IMR-90 (cell line): ENCODE measurements around the gene RPAIN. TPM values are rescaled to one million over a fixed set of nuclear protein-coding genes. Genes with fewer than 3 reads are reported as not detected.

Source experiments
- ATAC-seq: fragments of 200-7000 bp; cut with Tn5 transposase; 2 replicates; pipeline ENCODE4 v1.9.1; 2020; ENCODE audit warnings: low read depth, mild to moderate bottlenecking, moderate library complexity
- BruUV-seq: library from RNA; stranded (reverse); fragments of 400-500 nt; replicated peaks from 2 replicates; lab custom pipeline; 2021; lab: Mats Ljungman, UMichigan
- CTCF ChIA-PET: fragments of 300-600 bp; formaldehyde crosslinking; extraction: SDS; loops from one replicate; lab custom pipeline; 2021; ENCODE audit warnings: antibody characterized with exemption; lab: Yijun Ruan, JAX
- POLR2A ChIA-PET: fragments of 300-600 bp; sonication (Branson Sonifier 250); formaldehyde crosslinking; loops from one replicate; lab custom pipeline; 2022; ENCODE audit warnings: antibody characterized with exemption; ENCODE audit not compliant: unreplicated experiment; lab: Charles Lee
- DNase-seq: peaks from one replicate; pipeline ENCODE4 v3.0.0; 2013
- H2AFZ ChIP-seq: replicated peaks from 2 replicates; pipeline ENCODE3; 2013; ENCODE audit warnings: low read length, mild to moderate bottlenecking; ENCODE audit not compliant: poor library complexity
- H2AK5ac ChIP-seq: 2 replicates; pipeline ENCODE4 v1.6.1; 2013; ENCODE audit warnings: low read depth, low read length, inconsistent platforms
- H2AK9ac ChIP-seq: replicated peaks from 2 replicates; pipeline ENCODE3; 2013; ENCODE audit warnings: mild to moderate bottlenecking, low read depth, low read length, moderate library complexity; ENCODE audit not compliant: poor library complexity
- H2BK120ac ChIP-seq: 2 replicates; pipeline ENCODE4 v1.6.1; 2013; ENCODE audit warnings: low read depth, low read length, inconsistent platforms
- H2BK15ac ChIP-seq: 3 replicates; pipeline ENCODE4 v1.6.1; 2013; ENCODE audit warnings: low read depth, low read length, inconsistent platforms
- H2BK20ac ChIP-seq: 2 replicates; pipeline ENCODE4 v1.6.1; 2013; ENCODE audit warnings: low read depth, mild to moderate bottlenecking, inconsistent platforms, low read length, moderate library complexity
- H2BK5ac ChIP-seq: 2 replicates; pipeline ENCODE4 v1.6.1; 2013; ENCODE audit warnings: mild to moderate bottlenecking, low read depth, low read length, inconsistent platforms; ENCODE audit not compliant: poor library complexity, severe bottlenecking
- H3K14ac ChIP-seq: replicated peaks from 2 replicates; pipeline ENCODE4 v1.6.1; 2013; ENCODE audit warnings: low read depth, low read length, inconsistent platforms
- H3K18ac ChIP-seq: 2 replicates; pipeline ENCODE4 v1.6.1; 2013; ENCODE audit warnings: low read depth, low read length, control low read depth
- H3K23ac ChIP-seq: 2 replicates; pipeline ENCODE4 v1.6.1; 2013; ENCODE audit warnings: low read depth, low read length, inconsistent platforms
- H3K27ac ChIP-seq: 2 replicates; pipeline ENCODE4 v1.5.1; 2013; ENCODE audit warnings: mild to moderate bottlenecking, control low read depth, low read length; ENCODE audit not compliant: insufficient read depth
- H3K27me3 ChIP-seq: 2 replicates; pipeline ENCODE4 v1.6.1; 2013; ENCODE audit warnings: low read length; ENCODE audit not compliant: control insufficient read depth, insufficient read depth
- H3K36me3 ChIP-seq: 2 replicates; pipeline ENCODE4 v1.6.1; 2013; ENCODE audit warnings: low read length, mixed read lengths; ENCODE audit not compliant: control insufficient read depth, insufficient read depth
- H3K4ac ChIP-seq: 2 replicates; pipeline ENCODE4 v1.6.1; 2013; ENCODE audit warnings: low read depth, low read length, inconsistent platforms
- H3K4me1 ChIP-seq: 2 replicates; pipeline ENCODE4 v1.6.1; 2013; ENCODE audit warnings: low read length, mixed read lengths; ENCODE audit not compliant: control insufficient read depth, insufficient read depth
- H3K4me2 ChIP-seq: 2 replicates; pipeline ENCODE4 v1.6.1; 2013; ENCODE audit warnings: low read depth, mild to moderate bottlenecking, control low read depth, low read length, moderate library complexity
- H3K4me3 ChIP-seq: 2 replicates; pipeline ENCODE4 v1.5.1; 2013; ENCODE audit warnings: low read depth, mild to moderate bottlenecking, control low read depth, low read length, moderate library complexity; ENCODE audit not compliant: insufficient read depth
- H3K56ac ChIP-seq: 2 replicates; pipeline ENCODE4 v1.6.1; 2013; ENCODE audit warnings: low read length, inconsistent platforms; ENCODE audit not compliant: insufficient read depth; ENCODE audit errors: extremely low read depth
- H3K79me1 ChIP-seq, 2 experiments: 2 replicates each; pipeline ENCODE4 v1.6.1; 2013; ENCODE audit warnings: low read length in 2 of 2, inconsistent platforms in 1 of 2, low read depth in 1 of 2
- H3K9ac ChIP-seq: 2 replicates; pipeline ENCODE4 v1.6.1; 2013; ENCODE audit warnings: low read depth, low read length, control low read depth
- H3K9me1 ChIP-seq: 2 replicates; pipeline ENCODE4 v1.6.1; 2013; ENCODE audit warnings: low read length, inconsistent platforms; ENCODE audit not compliant: insufficient read depth
- H3K9me3 ChIP-seq: 2 replicates; pipeline ENCODE4 v1.6.1; 2013; ENCODE audit warnings: low read length; ENCODE audit not compliant: control insufficient read depth, insufficient read depth
- H4K20me1 ChIP-seq: 2 replicates; pipeline ENCODE4 v1.6.1; 2013; ENCODE audit warnings: low read length, inconsistent platforms; ENCODE audit not compliant: insufficient read depth
- H4K5ac ChIP-seq: 2 replicates; pipeline ENCODE4 v1.6.1; 2013; ENCODE audit warnings: mild to moderate bottlenecking, low read depth, low read length, control low read depth
- H4K8ac ChIP-seq, 2 experiments: 2 replicates each; pipeline ENCODE4 v1.6.1; 2013; ENCODE audit warnings: low read depth in 2 of 2, low read length in 2 of 2, control low read depth in 1 of 2, inconsistent platforms in 1 of 2
- H4K91ac ChIP-seq: 2 replicates; pipeline ENCODE4 v1.6.1; 2013; ENCODE audit warnings: low read depth, low read length, inconsistent platforms; ENCODE audit not compliant: insufficient read depth
- BHLHE40 ChIP-seq: fragments of 150-350 bp; IDR thresholded peaks from 2 replicates; pipeline ENCODE4 v1.6.1; 2016; ENCODE audit warnings: mild to moderate bottlenecking, low read depth, low read length
- CEBPB ChIP-seq: IDR thresholded peaks from 2 replicates; pipeline ENCODE4 v1.6.1; 2012; ENCODE audit warnings: low read depth, low read length, improper control_type of control experiment
- CHD1 ChIP-seq: IDR thresholded peaks from 2 replicates; pipeline ENCODE4 v1.6.1; 2012; ENCODE audit warnings: low read depth, low read length, improper control_type of control experiment
- CTCF ChIP-seq: conservative IDR thresholded peaks from 2 replicates; pipeline ENCODE4 v1.5.1; 2012; ENCODE audit warnings: mild to moderate bottlenecking, low read depth, low read length, improper control_type of control experiment
- ELK1 ChIP-seq: fragments of 150-350 bp; IDR thresholded peaks from 2 replicates; pipeline ENCODE4 v1.6.1; 2016; ENCODE audit warnings: low read depth, mild to moderate bottlenecking, low read length, moderate library complexity, borderline replicate concordance
- FOS ChIP-seq: fragments of 150-350 bp; IDR thresholded peaks from 2 replicates; pipeline ENCODE4 v1.6.1; 2016; ENCODE audit warnings: low read depth, low read length
- MAFK ChIP-seq: IDR thresholded peaks from 2 replicates; pipeline ENCODE4 v1.6.1; 2012; ENCODE audit warnings: low read depth, low read length, improper control_type of control experiment
- MAZ ChIP-seq: IDR thresholded peaks from 2 replicates; pipeline ENCODE4 v1.6.1; 2012; ENCODE audit warnings: low read depth, mild to moderate bottlenecking, low read length, improper control_type of control experiment, moderate library complexity, borderline replicate concordance
- MXI1 ChIP-seq: IDR thresholded peaks from 2 replicates; pipeline ENCODE4 v1.6.1; 2012; ENCODE audit warnings: low read depth, mild to moderate bottlenecking, low read length, moderate library complexity, borderline replicate concordance
- NFE2L2 ChIP-seq: fragments of 150-350 bp; IDR thresholded peaks from 2 replicates; pipeline ENCODE4 v1.6.1; 2016; ENCODE audit warnings: low read depth, mild to moderate bottlenecking, low read length
- POLR2A ChIP-seq: IDR thresholded peaks from 2 replicates; pipeline ENCODE4 v1.6.1; 2012; ENCODE audit warnings: mild to moderate bottlenecking, low read depth, low read length
- RAD21 ChIP-seq: IDR thresholded peaks from 2 replicates; pipeline ENCODE4 v1.6.1; 2012; ENCODE audit warnings: low read length, improper control_type of control experiment
- RCOR1 ChIP-seq: IDR thresholded peaks from 2 replicates; pipeline ENCODE4 v1.6.1; 2012; ENCODE audit warnings: mild to moderate bottlenecking, low read length, improper control_type of control experiment; ENCODE audit not compliant: insufficient replicate concordance
- RFX5 ChIP-seq: IDR thresholded peaks from 2 replicates; pipeline ENCODE4 v1.8.0; 2012; ENCODE audit warnings: low read depth, mild to moderate bottlenecking, low read length, moderate library complexity
- SMC3 ChIP-seq: fragments of 150-350 bp; IDR thresholded peaks from 2 replicates; pipeline ENCODE4 v1.6.1; 2016; ENCODE audit warnings: low read depth, mild to moderate bottlenecking, antibody characterized with exemption, low read length, moderate library complexity
- WGBS, 2 experiments: methylation state at CpG; one replicate each; pipeline versions ENCODE4 v1.1.5 to v1.1.7; 2013; ENCODE audit warnings: missing lambda C conversion rate in 2 of 2; ENCODE audit not compliant: insufficient read length in 1 of 2; ENCODE audit errors: extremely low coverage in 2 of 2; 5-methylcytosine and 5-hydroxymethylcytosine counted together
- dilution Hi-C: fragments of 300-500 bp; cut with HindIII; formaldehyde crosslinking; loops from one replicate; pipeline ENCODE4 v1.14.3; 2018; ENCODE audit warnings: low sequenced_read_pairs; ENCODE audit not compliant: unreplicated experiment
- in situ Hi-C: fragments of 300-500 bp; cut with MboI; formaldehyde crosslinking; loops from 3 replicates; pipeline ENCODE4 v1.14.3; 2019; ENCODE audit warnings: low sequenced_read_pairs, inconsistent platforms, mixed read lengths
- intact Hi-C: fragments of 100-400 bp; cut with micrococcal nuclease; formaldehyde crosslinking; loops from 2 replicates; pipeline ENCODE4 v1.10.0; 2022
- polyA plus RNA-seq, 3 experiments: library from polyadenylated mRNA; depleted of rRNA; stranded (reverse); fragments of >200 nt; gene quantifications; 2 replicates each; pipeline ENCODE4 v1.2.3, GENCODE V29; 2012; ENCODE audit warnings: low replicate concordance in 1 of 3
- total RNA-seq: library from RNA; depleted of rRNA; stranded (reverse); fragments of >200 nt; gene quantifications from 2 replicates; pipeline ENCODE4 v1.2.3, GENCODE V29; 2012
- TF ChIP-seq, protein P1 (sequence below): fragments of 150-350 bp; IDR thresholded peaks from 2 replicates; pipeline ENCODE4 v1.6.1; 2017; ENCODE audit warnings: mild to moderate bottlenecking, antibody characterized with exemption, low read length, low read depth

RPAIN gene
- total and polyA plus RNA-seq, 2 of the 4 experiments (the other 2 are of a cell fraction) = 28.7 to 34.9 TPM

GRCh38 chr17:5473906-5474305 is 53.9 kb downstream of the RPAIN start:
- no peak overlapping the region for H3K4ac ChIP-seq
- H3K27ac ChIP-seq = no peak overlapping the region
- no peak overlapping the region for H2BK15ac ChIP-seq
- ATAC-seq (no peak), DNase-seq (no peak)
- no peak overlapping the region for H2AK9ac ChIP-seq
- peaks cover 33% of the 10 kb centered on the region for H3K36me3 ChIP-seq
- no peak overlapping the region for H4K91ac ChIP-seq
- TF ChIP-seq SMC3 (no peak), RAD21 (no peak), RFX5 (no peak), FOS (no peak), NFE2L2 (no peak), POLR2A (no peak), BHLHE40 (no peak), MAZ (no peak), ELK1 (no peak), CTCF (no peak), MXI1 (no peak), CEBPB (no peak), MAFK (no peak), CHD1 (no peak), RCOR1 (no peak)
- TF ChIP-seq, protein P1, sequence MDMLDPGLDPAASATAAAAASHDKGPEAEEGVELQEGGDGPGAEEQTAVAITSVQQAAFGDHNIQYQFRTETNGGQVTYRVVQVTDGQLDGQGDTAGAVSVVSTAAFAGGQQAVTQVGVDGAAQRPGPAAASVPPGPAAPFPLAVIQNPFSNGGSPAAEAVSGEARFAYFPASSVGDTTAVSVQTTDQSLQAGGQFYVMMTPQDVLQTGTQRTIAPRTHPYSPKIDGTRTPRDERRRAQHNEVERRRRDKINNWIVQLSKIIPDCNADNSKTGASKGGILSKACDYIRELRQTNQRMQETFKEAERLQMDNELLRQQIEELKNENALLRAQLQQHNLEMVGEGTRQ = no peak
- H3K14ac ChIP-seq = no peak overlapping the region
- no peaks in the 10 kb centered on the region for H3K9me3 ChIP-seq
- ChIA-PET CTCF (interaction anchor here (0.6 kb wide), 1 partner anchor 224 kb away, joined by 3 read pairs; no protein-coding TSS in a partner anchor), POLR2A (no interaction called here)
- no peak overlapping the region for H4K5ac ChIP-seq
- H2AFZ ChIP-seq = no peak overlapping the region
- no TSS peak for BruUV-seq
- intact Hi-C loops = no loop called here
- H3K4me3 ChIP-seq = no peak overlapping the region
- no peak overlapping the region for H2BK5ac ChIP-seq
- H2AK5ac ChIP-seq = no peak overlapping the region
- WGBS, 2 experiments = no CpG with 5 or more reads among the region's 2 CpGs
- H3K79me1 ChIP-seq = peaks cover 16% of the 10 kb centered on the region in 2 experiments
- no peak overlapping the region for H2BK20ac ChIP-seq
- no peak overlapping the region for H2BK120ac ChIP-seq
- dilution Hi-C loops = no loop called here
- no peak overlapping the region for H3K56ac ChIP-seq
- H3K27me3 ChIP-seq = no peaks in the 10 kb centered on the region
- H4K8ac ChIP-seq = no peak overlapping the region
- no peaks in the 10 kb centered on the region for H4K20me1 ChIP-seq
- no peak overlapping the region for H3K9ac ChIP-seq
- H3K4me1 ChIP-seq = no peaks in the 10 kb centered on the region
- H3K23ac ChIP-seq = no peak overlapping the region
- in situ Hi-C loops = no loop called here
- H3K4me2 ChIP-seq = no peak overlapping the region
- no peak overlapping the region for H3K18ac ChIP-seq
- H3K9me1 ChIP-seq = 0 out of 2 replicates have a peak, but pooled peaks cover 2% of the 10 kb centered on the region
